Measurements from ENCODE around the gene SIRT2. TPM values are rescaled to one million over a fixed set of nuclear protein-coding genes. Genes with fewer than 3 reads are reported as not detected.
"Not testable (repeated sequence)": the region's sequence is repeated elsewhere in the genome, so short reads cannot be mapped to it uniquely, and the experiment has no call there.

Gene SIRT2
- total RNA-seq, 1 experiment from 2014 or later, result 53.9 TPM

GRCh38 chr19:38904581-38905539, 5.4 kb upstream of the SIRT2 start:
- no peak for DNase-seq (ENCODE audit: low read depth)
- in situ Hi-C loops (cut with HindIII; ENCODE audit: low pct_unique_long_range_greater_than_20kb, low sequenced_read_pairs), result no loop called here

GRCh38 chr19:38901683-38902082, 2.3 kb upstream of the SIRT2 start:
- DNase-seq (ENCODE audit: low read depth), result no peak
- in situ Hi-C loops (cut with HindIII; ENCODE audit: low pct_unique_long_range_greater_than_20kb, low sequenced_read_pairs), result no loop called here

GRCh38 chr19:38900743-38901190, 1.3 kb upstream of the SIRT2 start:
- DNase-seq (ENCODE audit: low read depth), result no peak
- in situ Hi-C loops (cut with HindIII; ENCODE audit: low pct_unique_long_range_greater_than_20kb, low sequenced_read_pairs), result no loop called here

- DNase-seq (ENCODE audit: low read depth), result no peak
- in situ Hi-C loops (cut with HindIII; ENCODE audit: low pct_unique_long_range_greater_than_20kb, low sequenced_read_pairs), result no loop called here
Observed at GRCh38 chr19:38900202-38900629, 798 bp upstream of the SIRT2 start.

GRCh38 chr19:38898788-38899446, 501 bp downstream of the SIRT2 start:
- in situ Hi-C loops (cut with HindIII; ENCODE audit: low pct_unique_long_range_greater_than_20kb, low sequenced_read_pairs), result no loop called here

GRCh38 chr19:38894968-38895367, 4.5 kb downstream of the SIRT2 start:
- in situ Hi-C loops (cut with HindIII; ENCODE audit: low pct_unique_long_range_greater_than_20kb, low sequenced_read_pairs), result no loop called here
- DNase-seq (ENCODE audit: low read depth), result no peak

More at GRCh38 chr19:38898788-38899446, 501 bp downstream of the SIRT2 start:
- DNase-seq (ENCODE audit: low read depth), result no peak

- in situ Hi-C loops (cut with HindIII; ENCODE audit: low pct_unique_long_range_greater_than_20kb, low sequenced_read_pairs), result no loop called here
- DNase-seq (ENCODE audit: low read depth), result no peak
Observed at GRCh38 chr19:38893341-38893771, 6.1 kb downstream of the SIRT2 start.

GRCh38 chr19:38892841-38893240, 6.6 kb downstream of the SIRT2 start:
- no peak for DNase-seq (ENCODE audit: low read depth)
- in situ Hi-C loops (cut with HindIII; ENCODE audit: low pct_unique_long_range_greater_than_20kb, low sequenced_read_pairs), result no loop called here

GRCh38 chr19:38891771-38892170, 7.6 kb downstream of the SIRT2 start:
- no peak for DNase-seq (ENCODE audit: low read depth)
- in situ Hi-C loops (cut with HindIII; ENCODE audit: low pct_unique_long_range_greater_than_20kb, low sequenced_read_pairs), result no loop called here

- no peak for DNase-seq (ENCODE audit: low read depth)
- in situ Hi-C loops (cut with HindIII; ENCODE audit: low pct_unique_long_range_greater_than_20kb, low sequenced_read_pairs), result no loop called here
Observed at GRCh38 chr19:38890686-38891085, 8.7 kb downstream of the SIRT2 start.

- in situ Hi-C loops (cut with HindIII; ENCODE audit: low pct_unique_long_range_greater_than_20kb, low sequenced_read_pairs), result no loop called here
- DNase-seq (ENCODE audit: low read depth), result no peak
Observed at GRCh38 chr19:38889803-38890202, 9.6 kb downstream of the SIRT2 start.

- in situ Hi-C loops (cut with HindIII; ENCODE audit: low pct_unique_long_range_greater_than_20kb, low sequenced_read_pairs), result no loop called here
- DNase-seq (ENCODE audit: low read depth), result no peak
Observed at GRCh38 chr19:38888876-38889275, 10.5 kb downstream of the SIRT2 start.

- in situ Hi-C loops (cut with HindIII; ENCODE audit: low pct_unique_long_range_greater_than_20kb, low sequenced_read_pairs), result not testable (repeated sequence)
Observed at GRCh38 chr19:38884691-38885090, 14.7 kb downstream of the SIRT2 start.

GRCh38 chr19:38883286-38883685, 16.1 kb downstream of the SIRT2 start:
- DNase-seq (ENCODE audit: low read depth), result no peak
- in situ Hi-C loops (cut with HindIII; ENCODE audit: low pct_unique_long_range_greater_than_20kb, low sequenced_read_pairs), result no loop called here

More at GRCh38 chr19:38884691-38885090, 14.7 kb downstream of the SIRT2 start:
- not testable (repeated sequence) for DNase-seq (ENCODE audit: low read depth)

GRCh38 chr19:38880882-38881609, 18.4 kb downstream of the SIRT2 start:
- in situ Hi-C loops (cut with HindIII; ENCODE audit: low pct_unique_long_range_greater_than_20kb, low sequenced_read_pairs), result no loop called here
- DNase-seq (ENCODE audit: low read depth), result no peak

- DNase-seq (ENCODE audit: low read depth), result no peak
- in situ Hi-C loops (cut with HindIII; ENCODE audit: low pct_unique_long_range_greater_than_20kb, low sequenced_read_pairs), result no loop called here
Observed at GRCh38 chr19:38880076-38880881, 19.1 kb downstream of the SIRT2 start.

GRCh38 chr19:38879400-38879751, 20.0 kb downstream of the SIRT2 start:
- in situ Hi-C loops (cut with HindIII; ENCODE audit: low pct_unique_long_range_greater_than_20kb, low sequenced_read_pairs), result no loop called here
- no peak for DNase-seq (ENCODE audit: low read depth)
